ENCODE results near the gene VPS72. TPM values are rescaled to one million over a fixed set of nuclear protein-coding genes. Genes with fewer than 3 reads are reported as not detected.

Gene VPS72
- total and polyA plus RNA-seq, 9 of the 15 experiments (the other 6 are each of a cell fraction or from before 2014, with no cell fraction given), result 7.2 to 131 (median 75.7) TPM

GRCh38 chr1:151193856-151194255 lies 3.9 kb upstream of the VPS72 start:
- H3K36me3 ChIP-seq (ENCODE audit: control insufficient read depth, insufficient read depth, low read length), result no peaks in the 10 kb centered on the region
- 42% methylated on average over 1 of the region's 1 CpG for WGBS (ENCODE audit: insufficient coverage, low coverage, missing lambda C conversion rate)
- intact Hi-C loops (cut with micrococcal nuclease) (loop anchor here (5.0 to 10.0 kb wide), 2 partner anchors 191 to 543 kb away; no protein-coding TSS in a partner anchor), in situ Hi-C loops (cut with MboI) (no loop called here)
- no peak overlapping the region for H3K27ac ChIP-seq (ENCODE audit: extremely low read depth, low read depth, low read length)
- ChIA-PET POLR2A (interaction anchor here (0.6 kb wide), 1 partner anchor 312 kb away, joined by 3 read pairs; no protein-coding TSS in a partner anchor), CTCF (ENCODE audit: low intra/inter-chr PET ratio) (no interaction called here)
- H2AFZ ChIP-seq (ENCODE audit: low read depth, low read length), result peak overlapping the region; percentile 56; the same call in 1 of the 2 replicates
- H3K9me3 ChIP-seq (replicated peaks; ENCODE audit: control insufficient read depth, insufficient read depth, low read depth, low read length), result no peaks in the 10 kb centered on the region
- no peak overlapping the region for H3K4me2 ChIP-seq (ENCODE audit: insufficient read depth, low read length)
- DNase-seq (ENCODE audit: extremely low read depth in 1 of 4, low spot score in 3 of 4) (no peak), ATAC-seq (no peak), FAIRE-seq (no peak)
- H4K20me1 ChIP-seq (replicated peaks; ENCODE audit: control insufficient read depth, insufficient read depth, low read length), result no peaks in the 10 kb centered on the region
- H3K27me3 ChIP-seq (ENCODE audit: control insufficient read depth in 2 of 2, insufficient read depth in 2 of 2, low read length in 2 of 2), result no peaks in the 10 kb centered on the region
- H3K4me1 ChIP-seq (replicated peaks in 1 of 2; ENCODE audit: control insufficient read depth in 2 of 2, insufficient read depth in 2 of 2, low read length in 2 of 2), result peaks cover 10 to 19% of the 10 kb centered on the region in 2 experiments; a peak in 4 of 5 replicates
- no TSS peak for BruUV-seq (replicated peaks)
- no peaks in the 10 kb centered on the region for H3K9me1 ChIP-seq (ENCODE audit: control insufficient read depth, insufficient read depth, low read length)
- H3K79me2 ChIP-seq (ENCODE audit: control insufficient read depth, insufficient read depth, low read length), result peaks cover 15% of the 10 kb centered on the region
- H3K9ac ChIP-seq (ENCODE audit: insufficient read depth in 1 of 2, low read depth in 2 of 2, low read length in 2 of 2), result no peak overlapping the region
- no peak overlapping the region for H3K4me3 ChIP-seq
- TF ChIP-seq ZNF507 (tag; conservative IDR thresholded peaks at IDR 0.05) (no peak), PCBP1 (IDR thresholded peaks at IDR 0.05; ENCODE audit: low read depth, low read length, poor library complexity, severe bottlenecking) (no peak), PKNOX1 (IDR thresholded peaks at IDR 0.05) (no peak), TRIM28 (IDR thresholded peaks at IDR 0.05) (no peak), FOXA3 (CRISPR knock-in tag; conservative IDR thresholded peaks at IDR 0.05 in 1 of 2, IDR thresholded peaks at IDR 0.05 in 1 of 2) (no peak), ZNF165 (CRISPR knock-in tag; IDR thresholded peaks at IDR 0.05; ENCODE audit: borderline replicate concordance) (no peak), NR2C2 (CRISPR knock-in tag; IDR thresholded peaks at IDR 0.05) (no peak), NR2C2 (tag; IDR thresholded peaks at IDR 0.05) (no peak), E2F8 (IDR thresholded peaks at IDR 0.05; ENCODE audit: low read depth, partially characterized antibody) (no peak)
- TF ChIP-seq, protein P1, sequence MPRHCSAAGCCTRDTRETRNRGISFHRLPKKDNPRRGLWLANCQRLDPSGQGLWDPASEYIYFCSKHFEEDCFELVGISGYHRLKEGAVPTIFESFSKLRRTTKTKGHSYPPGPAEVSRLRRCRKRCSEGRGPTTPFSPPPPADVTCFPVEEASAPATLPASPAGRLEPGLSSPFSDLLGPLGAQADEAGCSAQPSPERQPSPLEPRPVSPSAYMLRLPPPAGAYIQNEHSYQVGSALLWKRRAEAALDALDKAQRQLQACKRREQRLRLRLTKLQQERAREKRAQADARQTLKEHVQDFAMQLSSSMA (CRISPR knock-in tag; IDR thresholded peaks at IDR 0.05), result no peak
- TF ChIP-seq, protein P2, sequence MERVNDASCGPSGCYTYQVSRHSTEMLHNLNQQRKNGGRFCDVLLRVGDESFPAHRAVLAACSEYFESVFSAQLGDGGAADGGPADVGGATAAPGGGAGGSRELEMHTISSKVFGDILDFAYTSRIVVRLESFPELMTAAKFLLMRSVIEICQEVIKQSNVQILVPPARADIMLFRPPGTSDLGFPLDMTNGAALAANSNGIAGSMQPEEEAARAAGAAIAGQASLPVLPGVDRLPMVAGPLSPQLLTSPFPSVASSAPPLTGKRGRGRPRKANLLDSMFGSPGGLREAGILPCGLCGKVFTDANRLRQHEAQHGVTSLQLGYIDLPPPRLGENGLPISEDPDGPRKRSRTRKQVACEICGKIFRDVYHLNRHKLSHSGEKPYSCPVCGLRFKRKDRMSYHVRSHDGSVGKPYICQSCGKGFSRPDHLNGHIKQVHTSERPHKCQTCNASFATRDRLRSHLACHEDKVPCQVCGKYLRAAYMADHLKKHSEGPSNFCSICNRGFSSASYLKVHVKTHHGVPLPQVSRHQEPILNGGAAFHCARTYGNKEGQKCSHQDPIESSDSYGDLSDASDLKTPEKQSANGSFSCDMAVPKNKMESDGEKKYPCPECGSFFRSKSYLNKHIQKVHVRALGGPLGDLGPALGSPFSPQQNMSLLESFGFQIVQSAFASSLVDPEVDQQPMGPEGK (CRISPR knock-in tag; IDR thresholded peaks at IDR 0.05; ENCODE audit: borderline replicate concordance), result no peak
- TF ChIP-seq, protein P3, sequence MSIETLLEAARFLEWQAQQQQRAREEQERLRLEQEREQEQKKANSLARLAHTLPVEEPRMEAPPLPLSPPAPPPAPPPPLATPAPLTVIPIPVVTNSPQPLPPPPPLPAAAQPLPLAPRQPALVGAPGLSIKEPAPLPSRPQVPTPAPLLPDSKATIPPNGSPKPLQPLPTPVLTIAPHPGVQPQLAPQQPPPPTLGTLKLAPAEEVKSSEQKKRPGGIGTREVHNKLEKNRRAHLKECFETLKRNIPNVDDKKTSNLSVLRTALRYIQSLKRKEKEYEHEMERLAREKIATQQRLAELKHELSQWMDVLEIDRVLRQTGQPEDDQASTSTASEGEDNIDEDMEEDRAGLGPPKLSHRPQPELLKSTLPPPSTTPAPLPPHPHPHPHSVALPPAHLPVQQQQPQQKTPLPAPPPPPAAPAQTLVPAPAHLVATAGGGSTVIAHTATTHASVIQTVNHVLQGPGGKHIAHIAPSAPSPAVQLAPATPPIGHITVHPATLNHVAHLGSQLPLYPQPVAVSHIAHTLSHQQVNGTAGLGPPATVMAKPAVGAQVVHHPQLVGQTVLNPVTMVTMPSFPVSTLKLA (conservative IDR thresholded peaks at IDR 0.05), result no peak

Measured in K562 (cell line).